K562 (cell line): ENCODE data around the gene MPRIP. TPM values are rescaled to one million over a fixed set of nuclear protein-coding genes. Genes with fewer than 3 reads are reported as not detected.

Experiments used
- DACH1 ChIP-seq: fragments of 450-650 bp; IDR thresholded peaks from 2 replicates; pipeline ENCODE4 v1.6.1; 2018; ENCODE audit not compliant: partially characterized antibody
- EWSR1 ChIP-seq: fragments of 450-650 bp; IDR thresholded peaks from 2 replicates; pipeline ENCODE4 v1.6.1; 2018; ENCODE audit warnings: borderline replicate concordance, mild to moderate bottlenecking, low read depth, moderate library complexity; ENCODE audit not compliant: partially characterized antibody
- GTF2B ChIP-seq: IDR thresholded peaks from 2 replicates; pipeline ENCODE4 v1.6.1; 2011; ENCODE audit not compliant: insufficient read length; ENCODE audit errors: extremely low read depth
- HIVEP1 ChIP-seq: fragments of 250-450 bp; sonication (Bioruptor Pico); IDR thresholded peaks from 2 replicates; pipeline ENCODE4 v1.4.0; 2020; ENCODE audit warnings: mild to moderate bottlenecking
- KLF1 ChIP-seq: fragments of 450-650 bp; IDR thresholded peaks from 2 replicates; pipeline ENCODE4 v1.6.1; 2016; ENCODE audit warnings: missing genetic modification characterization, missing compliant biosample characterization
- SIN3A ChIP-seq, 2 experiments: fragments of 150-350 bp in 1 of 2; IDR thresholded peaks; 2 replicates each; pipeline ENCODE4 v1.6.1; 2011 to 2016; ENCODE audit warnings: borderline replicate concordance in 2 of 2, low read depth in 2 of 2, low read length in 2 of 2, mild to moderate bottlenecking in 2 of 2, moderate library complexity in 2 of 2; ENCODE audit not compliant: control insufficient read depth in 1 of 2
- TAF15 ChIP-seq: fragments of 200-400 bp; formaldehyde crosslinking; IDR thresholded peaks from 2 replicates; pipeline ENCODE4 v1.6.1; 2017; ENCODE audit warnings: mild to moderate bottlenecking, low read depth, low read length, moderate library complexity
- YY1 ChIP-seq, 3 experiments: IDR thresholded peaks; 2 replicates each; pipeline ENCODE4 v1.6.1; 2011; ENCODE audit warnings: low read length in 2 of 3, mild to moderate bottlenecking in 2 of 3, moderate library complexity in 2 of 3, borderline replicate concordance in 1 of 3, control low read depth in 1 of 3, low read depth in 1 of 3; ENCODE audit not compliant: insufficient read depth in 3 of 3, insufficient replicate concordance in 2 of 3, control insufficient read depth in 1 of 3, insufficient read length in 1 of 3; ENCODE audit errors: extremely low read depth in 1 of 3
- ZBTB34 ChIP-seq: fragments of 250-450 bp; sonication (Bioruptor Pico); IDR thresholded peaks from 2 replicates; pipeline ENCODE4 v1.8.0; 2021; ENCODE audit warnings: mild to moderate bottlenecking, moderate library complexity
- polyA plus RNA-seq, 8 experiments: library from polyadenylated mRNA; depleted of rRNA in 4 of 8; stranded (reverse) in 5 of 8; unstranded in 3 of 8; fragments of >200 nt; fragmentation: Nextera tagmentation in 2 of 8; fragmentation: Illumina TruSeq in 1 of 8; extraction: Ambion mirVana in 2 of 8; extraction: Trizol in 1 of 8; gene quantifications; 2 replicates each; pipeline versions ENCODE4 v1.2.1 to v1.2.3, GENCODE V29; 2011 to 2014; ENCODE audit warnings: inconsistent platforms in 1 of 8, missing spikeins in 1 of 8
- total RNA-seq, 7 experiments: library from RNA; depleted of rRNA in 6 of 7; stranded (reverse); fragments of >200 nt in 6 of 7; fragmentation: Illumina TruSeq in 2 of 7; extraction: Trizol in 2 of 7; gene quantifications; 2 replicates each; pipeline versions ENCODE4 v1.2.1 to v1.2.3, GENCODE V29; 2011 to 2021; ENCODE audit warnings: low replicate concordance in 1 of 7
- TF ChIP-seq, protein P1 (sequence below): fragments of 450-650 bp; IDR thresholded peaks from 2 replicates; pipeline ENCODE4 v1.7.1; 2018; ENCODE audit warnings: mild to moderate bottlenecking, low read depth; ENCODE audit not compliant: partially characterized antibody
- TF ChIP-seq, protein P2 (sequence below): fragments of 450-650 bp; IDR thresholded peaks from 2 replicates; pipeline ENCODE4 v1.6.1; 2016; ENCODE audit warnings: borderline replicate concordance
- TF ChIP-seq, protein P3 (sequence below): sonication (generic); formaldehyde crosslinking; IDR thresholded peaks from 2 replicates; pipeline ENCODE4 v1.8.1; 2023; ENCODE audit warnings: missing genetic modification reagents, mild to moderate bottlenecking, borderline replicate concordance

Gene MPRIP
- total and polyA plus RNA-seq, 9 of the 15 experiments (the other 6 are each of a cell fraction or from before 2014, with no cell fraction given): 10.0 to 72.6 (median 30.1) TPM

DNA sequence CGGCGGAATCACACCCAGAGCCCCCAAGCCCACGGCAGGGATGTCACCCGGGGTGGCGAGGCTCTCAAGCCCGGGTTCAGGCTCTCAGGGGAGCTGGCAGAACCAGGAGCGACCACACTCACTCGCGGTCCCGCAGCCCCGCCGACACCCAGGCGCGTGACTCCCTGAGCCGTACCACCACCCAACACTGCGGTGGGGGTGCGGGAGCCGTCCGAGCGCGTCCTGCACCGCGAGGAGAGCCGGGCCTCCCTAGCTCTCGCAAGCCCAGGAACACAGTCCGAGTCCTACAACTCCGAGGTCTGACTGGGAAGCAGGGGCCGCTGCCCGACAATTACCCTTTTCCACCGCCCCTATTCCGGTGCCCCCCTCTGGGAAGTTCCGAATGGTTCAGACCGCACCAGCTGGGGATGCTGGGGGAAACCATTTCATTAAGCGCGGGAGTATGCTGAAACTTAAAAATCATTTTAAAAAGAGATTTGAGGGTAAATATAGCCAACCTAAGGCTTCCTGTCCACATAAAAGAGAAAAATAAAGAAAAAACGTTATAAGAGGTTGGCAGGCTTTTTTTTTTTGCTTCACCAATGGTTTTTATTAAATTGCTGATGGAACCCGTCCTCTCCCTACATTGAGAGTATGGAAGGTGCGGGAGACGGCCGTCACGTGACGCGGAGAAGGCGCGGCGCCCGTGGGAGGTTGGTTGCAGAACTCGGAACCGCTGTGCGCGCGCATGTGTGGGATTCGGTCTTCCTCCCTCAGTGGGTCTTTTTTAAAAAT, 195.0 kb downstream of the MPRIP start, which contains the start of gene FLCN (continued):
- TF ChIP-seq, protein P1, sequence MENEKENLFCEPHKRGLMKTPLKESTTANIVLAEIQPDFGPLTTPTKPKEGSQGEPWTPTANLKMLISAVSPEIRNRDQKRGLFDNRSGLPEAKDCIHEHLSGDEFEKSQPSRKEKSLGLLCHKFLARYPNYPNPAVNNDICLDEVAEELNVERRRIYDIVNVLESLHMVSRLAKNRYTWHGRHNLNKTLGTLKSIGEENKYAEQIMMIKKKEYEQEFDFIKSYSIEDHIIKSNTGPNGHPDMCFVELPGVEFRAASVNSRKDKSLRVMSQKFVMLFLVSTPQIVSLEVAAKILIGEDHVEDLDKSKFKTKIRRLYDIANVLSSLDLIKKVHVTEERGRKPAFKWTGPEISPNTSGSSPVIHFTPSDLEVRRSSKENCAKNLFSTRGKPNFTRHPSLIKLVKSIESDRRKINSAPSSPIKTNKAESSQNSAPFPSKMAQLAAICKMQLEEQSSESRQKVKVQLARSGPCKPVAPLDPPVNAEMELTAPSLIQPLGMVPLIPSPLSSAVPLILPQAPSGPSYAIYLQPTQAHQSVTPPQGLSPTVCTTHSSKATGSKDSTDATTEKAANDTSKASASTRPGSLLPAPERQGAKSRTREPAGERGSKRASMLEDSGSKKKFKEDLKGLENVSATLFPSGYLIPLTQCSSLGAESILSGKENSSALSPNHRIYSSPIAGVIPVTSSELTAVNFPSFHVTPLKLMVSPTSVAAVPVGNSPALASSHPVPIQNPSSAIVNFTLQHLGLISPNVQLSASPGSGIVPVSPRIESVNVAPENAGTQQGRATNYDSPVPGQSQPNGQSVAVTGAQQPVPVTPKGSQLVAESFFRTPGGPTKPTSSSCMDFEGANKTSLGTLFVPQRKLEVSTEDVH: no peak
- no peak for TF ChIP-seq EWSR1
- TF ChIP-seq TAF15: no peak
- no peak for TF ChIP-seq ZBTB34 (CRISPR knock-in tag)
- TF ChIP-seq SIN3A (IDR thresholded peaks at IDR 0.05; ENCODE audit: borderline replicate concordance in 2 of 2, control insufficient read depth in 1 of 2, low read depth in 2 of 2, low read length in 2 of 2): peak; percentile 42 to 73; a peak in 2 of 4 replicates
- no peak for TF ChIP-seq YY1 (IDR thresholded peaks at IDR 0.05; ENCODE audit: borderline replicate concordance in 1 of 3, control insufficient read depth in 1 of 3, extremely low read depth in 1 of 3, insufficient read depth in 3 of 3, insufficient read length in 1 of 3, insufficient replicate concordance in 2 of 3, low read depth in 1 of 3, low read length in 2 of 3)
- no peak for TF ChIP-seq HIVEP1 (CRISPR knock-in tag)
- TF ChIP-seq, protein P2, sequence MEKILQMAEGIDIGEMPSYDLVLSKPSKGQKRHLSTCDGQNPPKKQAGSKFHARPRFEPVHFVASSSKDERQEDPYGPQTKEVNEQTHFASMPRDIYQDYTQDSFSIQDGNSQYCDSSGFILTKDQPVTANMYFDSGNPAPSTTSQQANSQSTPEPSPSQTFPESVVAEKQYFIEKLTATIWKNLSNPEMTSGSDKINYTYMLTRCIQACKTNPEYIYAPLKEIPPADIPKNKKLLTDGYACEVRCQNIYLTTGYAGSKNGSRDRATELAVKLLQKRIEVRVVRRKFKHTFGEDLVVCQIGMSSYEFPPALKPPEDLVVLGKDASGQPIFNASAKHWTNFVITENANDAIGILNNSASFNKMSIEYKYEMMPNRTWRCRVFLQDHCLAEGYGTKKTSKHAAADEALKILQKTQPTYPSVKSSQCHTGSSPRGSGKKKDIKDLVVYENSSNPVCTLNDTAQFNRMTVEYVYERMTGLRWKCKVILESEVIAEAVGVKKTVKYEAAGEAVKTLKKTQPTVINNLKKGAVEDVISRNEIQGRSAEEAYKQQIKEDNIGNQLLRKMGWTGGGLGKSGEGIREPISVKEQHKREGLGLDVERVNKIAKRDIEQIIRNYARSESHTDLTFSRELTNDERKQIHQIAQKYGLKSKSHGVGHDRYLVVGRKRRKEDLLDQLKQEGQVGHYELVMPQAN: peak; percentile 18; the same call in 1 of the 2 replicates
- TF ChIP-seq DACH1: peak; percentile 94
- TF ChIP-seq, protein P3, sequence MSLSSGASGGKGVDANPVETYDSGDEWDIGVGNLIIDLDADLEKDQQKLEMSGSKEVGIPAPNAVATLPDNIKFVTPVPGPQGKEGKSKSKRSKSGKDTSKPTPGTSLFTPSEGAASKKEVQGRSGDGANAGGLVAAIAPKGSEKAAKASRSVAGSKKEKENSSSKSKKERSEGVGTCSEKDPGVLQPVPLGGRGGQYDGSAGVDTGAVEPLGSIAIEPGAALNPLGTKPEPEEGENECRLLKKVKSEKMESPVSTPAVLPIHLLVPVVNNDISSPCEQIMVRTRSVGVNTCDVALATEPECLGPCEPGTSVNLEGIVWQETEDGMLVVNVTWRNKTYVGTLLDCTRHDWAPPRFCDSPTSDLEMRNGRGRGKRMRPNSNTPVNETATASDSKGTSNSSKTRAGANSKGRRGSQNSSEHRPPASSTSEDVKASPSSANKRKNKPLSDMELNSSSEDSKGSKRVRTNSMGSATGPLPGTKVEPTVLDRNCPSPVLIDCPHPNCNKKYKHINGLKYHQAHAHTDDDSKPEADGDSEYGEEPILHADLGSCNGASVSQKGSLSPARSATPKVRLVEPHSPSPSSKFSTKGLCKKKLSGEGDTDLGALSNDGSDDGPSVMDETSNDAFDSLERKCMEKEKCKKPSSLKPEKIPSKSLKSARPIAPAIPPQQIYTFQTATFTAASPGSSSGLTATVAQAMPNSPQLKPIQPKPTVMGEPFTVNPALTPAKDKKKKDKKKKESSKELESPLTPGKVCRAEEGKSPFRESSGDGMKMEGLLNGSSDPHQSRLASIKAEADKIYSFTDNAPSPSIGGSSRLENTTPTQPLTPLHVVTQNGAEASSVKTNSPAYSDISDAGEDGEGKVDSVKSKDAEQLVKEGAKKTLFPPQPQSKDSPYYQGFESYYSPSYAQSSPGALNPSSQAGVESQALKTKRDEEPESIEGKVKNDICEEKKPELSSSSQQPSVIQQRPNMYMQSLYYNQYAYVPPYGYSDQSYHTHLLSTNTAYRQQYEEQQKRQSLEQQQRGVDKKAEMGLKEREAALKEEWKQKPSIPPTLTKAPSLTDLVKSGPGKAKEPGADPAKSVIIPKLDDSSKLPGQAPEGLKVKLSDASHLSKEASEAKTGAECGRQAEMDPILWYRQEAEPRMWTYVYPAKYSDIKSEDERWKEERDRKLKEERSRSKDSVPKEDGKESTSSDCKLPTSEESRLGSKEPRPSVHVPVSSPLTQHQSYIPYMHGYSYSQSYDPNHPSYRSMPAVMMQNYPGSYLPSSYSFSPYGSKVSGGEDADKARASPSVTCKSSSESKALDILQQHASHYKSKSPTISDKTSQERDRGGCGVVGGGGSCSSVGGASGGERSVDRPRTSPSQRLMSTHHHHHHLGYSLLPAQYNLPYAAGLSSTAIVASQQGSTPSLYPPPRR (CRISPR knock-in tag): no peak
- no peak for TF ChIP-seq GTF2B
- no peak for TF ChIP-seq KLF1
